K562 (cell line): ENCODE measurements around the gene SEZ6. TPM values are rescaled to one million over a fixed set of nuclear protein-coding genes. Genes with fewer than 3 reads are reported as not detected.
A peak's percentile ranks its signal among the peaks of the same experiment; 100 is the strongest.

Experiments
- CCNT2 ChIP-seq: IDR thresholded peaks from 2 replicates; pipeline ENCODE4 v1.6.1; 2011; ENCODE audit warnings: borderline replicate concordance, low read depth, mild to moderate bottlenecking, moderate library complexity, mixed read lengths, low read length; ENCODE audit not compliant: insufficient read length; ENCODE audit errors: extremely low read depth
- DDX20 ChIP-seq: fragments of 450-650 bp; IDR thresholded peaks from 2 replicates; pipeline ENCODE4 v1.6.1; 2016; ENCODE audit warnings: missing genetic modification characterization, low read depth, mild to moderate bottlenecking, missing compliant biosample characterization, moderate library complexity
- ELF2 ChIP-seq: fragments of 250-450 bp; sonication (Bioruptor Pico); IDR thresholded peaks from 2 replicates; pipeline ENCODE4 v1.5.0; 2021; ENCODE audit warnings: mild to moderate bottlenecking
- EP300 ChIP-seq: IDR thresholded peaks from 2 replicates; pipeline ENCODE4 v1.6.1; 2012; ENCODE audit warnings: low read length, improper control_type of control experiment
- MEF2A ChIP-seq: IDR thresholded peaks from 2 replicates; pipeline ENCODE4 v1.6.1; 2011; ENCODE audit warnings: low read depth, mild to moderate bottlenecking, low read length, moderate library complexity; ENCODE audit not compliant: control insufficient read depth
- NFXL1 ChIP-seq: fragments of 450-650 bp; formaldehyde crosslinking; IDR thresholded peaks from 2 replicates; pipeline ENCODE4 v1.4.0; 2021; ENCODE audit warnings: mild to moderate bottlenecking
- RBM39 ChIP-seq: fragments of 200-400 bp; formaldehyde crosslinking; optimal IDR thresholded peaks from 2 replicates; pipeline ENCODE3; 2018; ENCODE audit warnings: low read depth, low read length
- SMC3 ChIP-seq: conservative IDR thresholded peaks from 2 replicates; pipeline ENCODE4 v1.6.1; 2011; ENCODE audit warnings: low read depth, low read length, improper control_type of control experiment; ENCODE audit not compliant: insufficient read depth
- ZFP1 ChIP-seq: fragments of 450-650 bp; formaldehyde crosslinking; IDR thresholded peaks from 2 replicates; pipeline ENCODE4 v1.4.0; 2020; ENCODE audit warnings: mild to moderate bottlenecking, mixed read lengths
- ZNF561 ChIP-seq: fragments of 450-650 bp; formaldehyde crosslinking; conservative IDR thresholded peaks from 2 replicates; pipeline ENCODE4 v1.4.0; 2020; ENCODE audit warnings: mild to moderate bottlenecking, moderate library complexity
- ZNF57 ChIP-seq: fragments of 450-650 bp; formaldehyde crosslinking; IDR thresholded peaks from 2 replicates; pipeline ENCODE4 v1.4.0; 2020; ENCODE audit warnings: mild to moderate bottlenecking, moderate library complexity
- ZNF668 ChIP-seq: fragments of 250-450 bp; sonication (Bioruptor Pico); IDR thresholded peaks from 2 replicates; pipeline ENCODE4 v1.8.0; 2022; ENCODE audit warnings: mild to moderate bottlenecking, inconsistent platforms
- polyA plus RNA-seq, 8 experiments: library from polyadenylated mRNA; depleted of rRNA in 4 of 8; stranded (reverse) in 5 of 8; unstranded in 3 of 8; fragments of >200 nt; fragmentation: Nextera tagmentation in 2 of 8; fragmentation: Illumina TruSeq in 1 of 8; extraction: Ambion mirVana in 2 of 8; extraction: Trizol in 1 of 8; gene quantifications; 2 replicates each; pipeline versions ENCODE4 v1.2.1 to v1.2.3, GENCODE V29; 2011 to 2014; ENCODE audit warnings: inconsistent platforms in 1 of 8, missing spikeins in 1 of 8
- total RNA-seq, 7 experiments: library from RNA; depleted of rRNA in 6 of 7; stranded (reverse); fragments of >200 nt in 6 of 7; fragmentation: Illumina TruSeq in 2 of 7; extraction: Trizol in 2 of 7; gene quantifications; 2 replicates each; pipeline versions ENCODE4 v1.2.1 to v1.2.3, GENCODE V29; 2011 to 2021; ENCODE audit warnings: low replicate concordance in 1 of 7
- TF ChIP-seq, protein P1 (sequence below): sonication (generic); formaldehyde crosslinking; IDR thresholded peaks from 2 replicates; pipeline ENCODE4 v1.8.1; 2023; ENCODE audit warnings: mild to moderate bottlenecking, missing genetic modification reagents
- TF ChIP-seq, protein P2 (sequence below): sonication (generic); formaldehyde crosslinking; IDR thresholded peaks from 2 replicates; pipeline ENCODE4 v1.8.1; 2023; ENCODE audit warnings: mild to moderate bottlenecking, missing genetic modification reagents
- TF ChIP-seq, protein P3 (sequence below): fragments of 250-450 bp; sonication (Bioruptor Pico); IDR thresholded peaks from 2 replicates; pipeline ENCODE4 v1.4.0; 2020; ENCODE audit warnings: mild to moderate bottlenecking
- TF ChIP-seq, protein P4 (sequence below): sonication (generic); IDR thresholded peaks from 2 replicates; pipeline ENCODE4 v1.6.1; 2016
- TF ChIP-seq, protein P5 (sequence below): fragments of 450-650 bp; IDR thresholded peaks from 2 replicates; pipeline ENCODE4 v1.7.1; 2018; ENCODE audit warnings: mild to moderate bottlenecking, low read depth; ENCODE audit not compliant: partially characterized antibody

SEZ6 gene
- total and polyA plus RNA-seq, 9 of the 15 experiments (the other 6 are each of a cell fraction or from before 2014, with no cell fraction given) = not detected

DNA sequence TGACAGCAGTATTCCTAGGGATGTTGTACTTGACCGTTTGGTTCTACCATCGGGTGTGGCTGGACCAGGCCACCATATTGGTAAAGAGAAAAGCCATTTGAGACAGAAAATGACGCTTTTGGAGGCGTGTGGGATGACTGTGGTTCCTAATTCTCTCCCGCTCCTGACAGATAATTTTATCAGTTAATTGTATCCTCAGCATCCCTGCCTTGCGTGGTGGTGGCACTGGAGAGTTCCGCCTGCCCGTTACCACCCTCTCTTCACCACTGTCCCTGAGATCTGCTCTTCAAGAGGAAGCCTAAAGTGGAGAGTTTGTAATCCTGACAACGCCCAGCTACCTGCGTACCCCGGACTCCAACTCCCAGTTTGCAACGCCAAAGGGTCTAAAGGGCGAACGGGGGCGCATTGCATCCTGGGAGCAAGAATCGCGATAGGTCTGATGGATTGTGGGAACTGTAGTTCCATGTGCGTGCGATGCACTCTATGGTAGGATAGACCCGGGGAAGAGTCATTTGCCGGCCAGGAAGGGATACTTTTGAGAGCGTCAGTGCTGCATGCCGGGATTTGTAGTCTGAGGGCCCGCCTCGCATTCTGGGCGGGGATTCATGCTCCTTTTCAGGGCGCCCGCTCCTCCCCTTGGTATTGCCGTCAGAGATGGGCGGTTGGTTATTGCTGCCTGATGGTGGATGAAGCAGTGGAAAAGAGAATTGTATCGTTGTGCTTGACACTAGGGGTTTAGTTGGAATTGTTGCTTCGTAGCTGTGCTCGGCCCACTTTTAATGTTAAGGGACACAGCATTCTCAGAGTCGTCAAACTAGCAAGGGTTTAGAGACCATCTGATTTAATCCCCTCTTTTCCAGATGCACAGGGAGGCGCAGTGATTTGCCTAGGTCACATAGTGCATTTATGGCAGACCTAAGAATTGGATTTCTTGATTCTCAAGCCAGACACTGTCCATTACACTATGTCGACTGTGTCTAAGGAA, 53.5 kb downstream of the SEZ6 start (continued):
- TF ChIP-seq, protein P1, sequence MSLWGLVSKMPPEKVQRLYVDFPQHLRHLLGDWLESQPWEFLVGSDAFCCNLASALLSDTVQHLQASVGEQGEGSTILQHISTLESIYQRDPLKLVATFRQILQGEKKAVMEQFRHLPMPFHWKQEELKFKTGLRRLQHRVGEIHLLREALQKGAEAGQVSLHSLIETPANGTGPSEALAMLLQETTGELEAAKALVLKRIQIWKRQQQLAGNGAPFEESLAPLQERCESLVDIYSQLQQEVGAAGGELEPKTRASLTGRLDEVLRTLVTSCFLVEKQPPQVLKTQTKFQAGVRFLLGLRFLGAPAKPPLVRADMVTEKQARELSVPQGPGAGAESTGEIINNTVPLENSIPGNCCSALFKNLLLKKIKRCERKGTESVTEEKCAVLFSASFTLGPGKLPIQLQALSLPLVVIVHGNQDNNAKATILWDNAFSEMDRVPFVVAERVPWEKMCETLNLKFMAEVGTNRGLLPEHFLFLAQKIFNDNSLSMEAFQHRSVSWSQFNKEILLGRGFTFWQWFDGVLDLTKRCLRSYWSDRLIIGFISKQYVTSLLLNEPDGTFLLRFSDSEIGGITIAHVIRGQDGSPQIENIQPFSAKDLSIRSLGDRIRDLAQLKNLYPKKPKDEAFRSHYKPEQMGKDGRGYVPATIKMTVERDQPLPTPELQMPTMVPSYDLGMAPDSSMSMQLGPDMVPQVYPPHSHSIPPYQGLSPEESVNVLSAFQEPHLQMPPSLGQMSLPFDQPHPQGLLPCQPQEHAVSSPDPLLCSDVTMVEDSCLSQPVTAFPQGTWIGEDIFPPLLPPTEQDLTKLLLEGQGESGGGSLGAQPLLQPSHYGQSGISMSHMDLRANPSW (CRISPR knock-in tag) = peak; percentile 98
- TF ChIP-seq ZFP1 (CRISPR knock-in tag) (no peak), ELF2 (CRISPR knock-in tag) (no peak), CCNT2 (no peak), EP300 (no peak; the same call in 1 of the 2 replicates), ZNF668 (no peak), ZNF57 (CRISPR knock-in tag) (no peak), ZNF561 (CRISPR knock-in tag) (no peak), SMC3 (no peak), NFXL1 (no peak), MEF2A (no peak), DDX20 (peak; percentile 51; the same call in 1 of the 2 replicates), RBM39 (peak; percentile 71)
- TF ChIP-seq, protein P2, sequence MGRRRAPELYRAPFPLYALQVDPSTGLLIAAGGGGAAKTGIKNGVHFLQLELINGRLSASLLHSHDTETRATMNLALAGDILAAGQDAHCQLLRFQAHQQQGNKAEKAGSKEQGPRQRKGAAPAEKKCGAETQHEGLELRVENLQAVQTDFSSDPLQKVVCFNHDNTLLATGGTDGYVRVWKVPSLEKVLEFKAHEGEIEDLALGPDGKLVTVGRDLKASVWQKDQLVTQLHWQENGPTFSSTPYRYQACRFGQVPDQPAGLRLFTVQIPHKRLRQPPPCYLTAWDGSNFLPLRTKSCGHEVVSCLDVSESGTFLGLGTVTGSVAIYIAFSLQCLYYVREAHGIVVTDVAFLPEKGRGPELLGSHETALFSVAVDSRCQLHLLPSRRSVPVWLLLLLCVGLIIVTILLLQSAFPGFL = peak; percentile 61; the same call in 1 of the 2 replicates
- TF ChIP-seq, protein P3, sequence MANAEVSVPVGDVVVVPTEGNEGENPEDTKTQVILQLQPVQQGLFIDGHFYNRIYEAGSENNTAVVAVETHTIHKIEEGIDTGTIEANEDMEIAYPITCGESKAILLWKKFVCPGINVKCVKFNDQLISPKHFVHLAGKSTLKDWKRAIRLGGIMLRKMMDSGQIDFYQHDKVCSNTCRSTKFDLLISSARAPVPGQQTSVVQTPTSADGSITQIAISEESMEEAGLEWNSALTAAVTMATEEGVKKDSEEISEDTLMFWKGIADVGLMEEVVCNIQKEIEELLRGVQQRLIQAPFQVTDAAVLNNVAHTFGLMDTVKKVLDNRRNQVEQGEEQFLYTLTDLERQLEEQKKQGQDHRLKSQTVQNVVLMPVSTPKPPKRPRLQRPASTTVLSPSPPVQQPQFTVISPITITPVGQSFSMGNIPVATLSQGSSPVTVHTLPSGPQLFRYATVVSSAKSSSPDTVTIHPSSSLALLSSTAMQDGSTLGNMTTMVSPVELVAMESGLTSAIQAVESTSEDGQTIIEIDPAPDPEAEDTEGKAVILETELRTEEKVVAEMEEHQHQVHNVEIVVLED (CRISPR knock-in tag) = peak; percentile 78
- TF ChIP-seq, protein P4, sequence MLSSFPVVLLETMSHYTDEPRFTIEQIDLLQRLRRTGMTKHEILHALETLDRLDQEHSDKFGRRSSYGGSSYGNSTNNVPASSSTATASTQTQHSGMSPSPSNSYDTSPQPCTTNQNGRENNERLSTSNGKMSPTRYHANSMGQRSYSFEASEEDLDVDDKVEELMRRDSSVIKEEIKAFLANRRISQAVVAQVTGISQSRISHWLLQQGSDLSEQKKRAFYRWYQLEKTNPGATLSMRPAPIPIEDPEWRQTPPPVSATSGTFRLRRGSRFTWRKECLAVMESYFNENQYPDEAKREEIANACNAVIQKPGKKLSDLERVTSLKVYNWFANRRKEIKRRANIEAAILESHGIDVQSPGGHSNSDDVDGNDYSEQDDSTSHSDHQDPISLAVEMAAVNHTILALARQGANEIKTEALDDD = no peak
- TF ChIP-seq, protein P5, sequence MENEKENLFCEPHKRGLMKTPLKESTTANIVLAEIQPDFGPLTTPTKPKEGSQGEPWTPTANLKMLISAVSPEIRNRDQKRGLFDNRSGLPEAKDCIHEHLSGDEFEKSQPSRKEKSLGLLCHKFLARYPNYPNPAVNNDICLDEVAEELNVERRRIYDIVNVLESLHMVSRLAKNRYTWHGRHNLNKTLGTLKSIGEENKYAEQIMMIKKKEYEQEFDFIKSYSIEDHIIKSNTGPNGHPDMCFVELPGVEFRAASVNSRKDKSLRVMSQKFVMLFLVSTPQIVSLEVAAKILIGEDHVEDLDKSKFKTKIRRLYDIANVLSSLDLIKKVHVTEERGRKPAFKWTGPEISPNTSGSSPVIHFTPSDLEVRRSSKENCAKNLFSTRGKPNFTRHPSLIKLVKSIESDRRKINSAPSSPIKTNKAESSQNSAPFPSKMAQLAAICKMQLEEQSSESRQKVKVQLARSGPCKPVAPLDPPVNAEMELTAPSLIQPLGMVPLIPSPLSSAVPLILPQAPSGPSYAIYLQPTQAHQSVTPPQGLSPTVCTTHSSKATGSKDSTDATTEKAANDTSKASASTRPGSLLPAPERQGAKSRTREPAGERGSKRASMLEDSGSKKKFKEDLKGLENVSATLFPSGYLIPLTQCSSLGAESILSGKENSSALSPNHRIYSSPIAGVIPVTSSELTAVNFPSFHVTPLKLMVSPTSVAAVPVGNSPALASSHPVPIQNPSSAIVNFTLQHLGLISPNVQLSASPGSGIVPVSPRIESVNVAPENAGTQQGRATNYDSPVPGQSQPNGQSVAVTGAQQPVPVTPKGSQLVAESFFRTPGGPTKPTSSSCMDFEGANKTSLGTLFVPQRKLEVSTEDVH = peak; percentile 31
